Measurements from ENCODE around the gene TMEM176B. TPM values are rescaled to one million over a fixed set of nuclear protein-coding genes. Genes with fewer than 3 reads are reported as not detected.

Gene TMEM176B
- total and polyA plus RNA-seq, 2 donors (not counting 1 experiment from before 2014, with no cell fraction given) = 0.25 to 1.4 TPM

DNA sequence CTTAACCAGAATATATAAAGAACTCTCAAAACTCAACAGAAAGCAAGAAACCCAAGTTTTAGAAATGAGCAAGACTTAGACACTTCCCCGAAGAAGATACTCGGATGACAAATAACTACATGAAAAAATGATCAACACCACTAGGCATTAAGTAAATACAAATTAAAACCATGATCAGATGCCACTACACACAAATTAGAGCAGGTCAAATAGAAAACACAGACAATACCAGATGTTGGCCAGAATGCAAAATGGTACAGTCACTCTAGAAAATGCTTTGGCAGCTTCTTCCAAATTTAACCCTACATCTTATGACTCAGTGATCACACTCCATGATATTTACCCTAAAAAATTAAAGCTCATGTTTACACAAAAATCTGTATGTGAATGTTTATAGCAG lies 18.8 kb upstream of the TMEM176B start:
- no CpG with 5 or more reads among the region's 2 CpGs for WGBS (ENCODE audit: insufficient coverage)
- ATAC-seq (ENCODE audit: low read depth) (no peak), DNase-seq (no peak)
- Histone ChIP-seq H3K9me3 (ENCODE audit: control extremely low read depth in 1 of 3, control insufficient read depth in 2 of 3, insufficient read depth in 1 of 3, low read length in 2 of 3) (peaks cover 0 to 25% (median 4%) of the 10 kb centered on the region in 3 donors), H3K4me1 (ENCODE audit: control insufficient read depth in 2 of 2, insufficient read depth in 2 of 2, low read length in 2 of 2) (no peaks in the 10 kb centered on the region), H3K4me3 (ENCODE audit: control extremely low read depth in 1 of 5, extremely low read depth in 1 of 5, insufficient read depth in 1 of 5, low read depth in 2 of 5, low read length in 4 of 5) (no peak overlapping the region), H3K27ac (ENCODE audit: low read length in 2 of 2) (no peak overlapping the region), H3K4me2 (replicated peaks; ENCODE audit: low read depth, low read length, poor library complexity, severe bottlenecking) (no peak overlapping the region), H3K36me3 (replicated peaks in 1 of 2; ENCODE audit: control extremely low read depth in 1 of 2, control insufficient read depth in 1 of 2, extremely low read depth in 1 of 2, insufficient read depth in 2 of 2, low read length in 1 of 2) (no peaks in the 10 kb centered on the region), H3K9ac (ENCODE audit: low read length) (no peak overlapping the region), H3K27me3 (replicated peaks in 1 of 4; ENCODE audit: control extremely low read depth in 1 of 4, control insufficient read depth in 3 of 4, insufficient read depth in 4 of 4, low read length in 3 of 4) (peaks cover 0 to 5% (median 2%) of the 10 kb centered on the region in 4 experiments), H2AFZ (ENCODE audit: insufficient read depth, low read depth, low read length, poor library complexity, severe bottlenecking) (no peak overlapping the region), H3K79me2 (ENCODE audit: control insufficient read depth, insufficient read depth, low read length) (no peaks in the 10 kb centered on the region), H4K20me1 (ENCODE audit: control insufficient read depth, insufficient read depth, low read length, poor library complexity, severe bottlenecking) (no peaks in the 10 kb centered on the region)
- Mint-ChIP-seq H3K4me1 (no peaks in the 10 kb centered on the region), H3K9me3 (ENCODE audit: insufficient read depth) (peaks cover 9% of the 10 kb centered on the region), H3K27me3 (peaks cover 23% of the 10 kb centered on the region), H3K4me3 (no peak overlapping the region), H3K27ac (no peak overlapping the region)
- CTCF ChIA-PET = no interaction called here
- TF ChIP-seq EZH2 (IDR thresholded peaks at IDR 0.05; ENCODE audit: borderline replicate concordance, insufficient read depth, low read depth, low read length, poor library complexity, severe bottlenecking) = no peak
- no peak for TF ChIP-seq CTCF (IDR thresholded peaks at IDR 0.05)
- intact Hi-C loops (cut with micrococcal nuclease) = no loop called here
- POLR2A ChIA-PET = no interaction called here

DNA sequence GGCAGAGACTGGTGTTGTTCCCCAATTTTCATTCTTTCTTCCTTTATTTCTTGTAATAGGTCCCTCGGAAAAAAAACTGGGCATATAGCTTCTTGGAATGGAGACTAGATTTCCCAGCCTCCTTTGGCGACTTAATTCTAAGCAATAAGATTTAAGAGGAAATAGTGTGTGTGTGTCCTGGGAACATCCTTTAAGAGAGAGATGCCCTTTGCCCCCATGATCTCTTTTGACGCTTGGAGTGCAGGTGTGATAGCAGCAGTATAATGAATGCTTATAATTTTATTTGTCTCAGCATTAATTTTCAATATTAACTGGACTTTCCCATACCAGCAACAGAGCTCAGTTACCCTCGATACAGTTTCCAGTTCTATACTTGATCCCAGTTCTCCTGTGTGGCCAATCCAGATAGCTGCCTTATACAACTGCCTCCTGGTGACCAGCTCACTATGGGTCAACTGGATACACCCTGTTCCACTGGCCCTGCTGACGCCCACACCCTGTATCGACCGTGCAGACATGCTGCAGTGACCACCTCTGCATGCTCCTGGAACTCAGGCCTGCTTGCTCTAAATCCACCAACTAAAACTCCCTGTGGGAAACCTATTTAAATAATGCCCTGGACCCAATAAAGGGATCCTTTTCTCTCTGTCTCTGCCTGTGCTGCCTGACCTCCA lies 14.3 kb upstream of the TMEM176B start:
- Histone ChIP-seq H3K9ac (ENCODE audit: low read length) (no peak overlapping the region), H3K4me1 (ENCODE audit: control insufficient read depth in 2 of 2, insufficient read depth in 2 of 2, low read length in 2 of 2) (no peaks in the 10 kb centered on the region), H4K20me1 (ENCODE audit: control insufficient read depth, insufficient read depth, low read length, poor library complexity, severe bottlenecking) (no peaks in the 10 kb centered on the region), H3K9me3 (ENCODE audit: control extremely low read depth in 1 of 3, control insufficient read depth in 2 of 3, insufficient read depth in 1 of 3, low read length in 2 of 3) (peaks cover 0 to 17% (median 4%) of the 10 kb centered on the region in 3 donors), H3K36me3 (replicated peaks in 1 of 2; ENCODE audit: control extremely low read depth in 1 of 2, control insufficient read depth in 1 of 2, extremely low read depth in 1 of 2, insufficient read depth in 2 of 2, low read length in 1 of 2) (no peaks in the 10 kb centered on the region), H3K4me3 (ENCODE audit: control extremely low read depth in 1 of 5, extremely low read depth in 1 of 5, insufficient read depth in 1 of 5, low read depth in 2 of 5, low read length in 4 of 5) (no peak overlapping the region), H3K4me2 (replicated peaks; ENCODE audit: low read depth, low read length, poor library complexity, severe bottlenecking) (no peak overlapping the region), H3K27ac (ENCODE audit: low read length in 2 of 2) (no peak overlapping the region), H3K27me3 (replicated peaks in 1 of 4; ENCODE audit: control extremely low read depth in 1 of 4, control insufficient read depth in 3 of 4, insufficient read depth in 4 of 4, low read length in 3 of 4) (peaks cover 0 to 5% (median under 1%) of the 10 kb centered on the region in 4 experiments), H3K79me2 (ENCODE audit: control insufficient read depth, insufficient read depth, low read length) (no peaks in the 10 kb centered on the region), H2AFZ (ENCODE audit: insufficient read depth, low read depth, low read length, poor library complexity, severe bottlenecking) (no peak overlapping the region)
- DNase-seq (no peak), ATAC-seq (ENCODE audit: low read depth) (no peak)
- Mint-ChIP-seq H3K4me1 (no peaks in the 10 kb centered on the region), H3K4me3 (no peak overlapping the region), H3K27me3 (peaks cover 44% of the 10 kb centered on the region), H3K9me3 (ENCODE audit: insufficient read depth) (peaks cover 4% of the 10 kb centered on the region), H3K27ac (no peak overlapping the region)
- WGBS (ENCODE audit: insufficient coverage) = 79% methylated on average over 5 of the region's 7 CpGs
- intact Hi-C loops (cut with micrococcal nuclease) = no loop called here
- TF ChIP-seq EZH2 (IDR thresholded peaks at IDR 0.05; ENCODE audit: borderline replicate concordance, insufficient read depth, low read depth, low read length, poor library complexity, severe bottlenecking) = no peak
- no peak for TF ChIP-seq CTCF (IDR thresholded peaks at IDR 0.05)
- POLR2A ChIA-PET = no interaction called here
- CTCF ChIA-PET = no interaction called here

Measured in B cell (primary cell).